ENCODE data around the gene ZNF598.
"Not testable (repeated sequence)": the region's sequence is repeated elsewhere in the genome, so short reads cannot be mapped to it uniquely, and the experiment has no call there.

Gene ZNF598

GRCh38 chr16:2019921-2020831 lies 10.6 kb upstream of the ZNF598 start:
- DNase-seq (ENCODE audit: low spot score), result no peak

GRCh38 chr16:2019518-2019920 lies 9.9 kb upstream of the ZNF598 start, which contains the start of gene NPW:
NPW (plus strand) TSS chr16:2019785.
- peak within 1 kb of the TSS; percentile 38 for H3K4me3 ChIP-seq
- no peak for DNase-seq (ENCODE audit: low spot score)
- H3K27ac ChIP-seq, result no peak within 1 kb of the TSS
- TF ChIP-seq CTCF (IDR thresholded peaks at IDR 0.05), result no peak

More at GRCh38 chr16:2019921-2020831, 10.6 kb upstream of the ZNF598 start:
- no peak for TF ChIP-seq CTCF (IDR thresholded peaks at IDR 0.05)
- no peak overlapping the region for H3K27ac ChIP-seq
- H3K4me3 ChIP-seq, result peak overlapping the region; percentile 38

- Histone ChIP-seq H3K27ac (no peak overlapping the region), H3K4me3 (no peak overlapping the region)
- DNase-seq (ENCODE audit: low spot score), result no peak
- TF ChIP-seq CTCF (IDR thresholded peaks at IDR 0.05), result no peak
Observed at GRCh38 chr16:2016407-2016922, 6.8 kb upstream of the ZNF598 start.

- no peak for DNase-seq (ENCODE audit: low spot score)
- Histone ChIP-seq H3K4me3 (no peak overlapping the region), H3K27ac (no peak overlapping the region)
- TF ChIP-seq CTCF (IDR thresholded peaks at IDR 0.05), result no peak
Observed at GRCh38 chr16:2015947-2016208, 6.3 kb upstream of the ZNF598 start.

GRCh38 chr16:2015117-2015946 lies 5.7 kb upstream of the ZNF598 start:
- DNase-seq (ENCODE audit: low spot score), result no peak
- TF ChIP-seq CTCF (IDR thresholded peaks at IDR 0.05), result no peak
- H3K4me3 ChIP-seq, result no peak overlapping the region
- no peak overlapping the region for H3K27ac ChIP-seq

GRCh38 chr16:2013527-2013926 lies 3.9 kb upstream of the ZNF598 start:
- DNase-seq (ENCODE audit: low spot score), result no peak
- H3K27ac ChIP-seq, result no peak overlapping the region
- H3K4me3 ChIP-seq, result no peak overlapping the region
- no peak for TF ChIP-seq CTCF (IDR thresholded peaks at IDR 0.05)

- DNase-seq (ENCODE audit: low spot score); H3K27ac ChIP-seq; H3K4me3 ChIP-seq: not testable (repeated sequence)
Observed at GRCh38 chr16:2011726-2012125, 2.1 kb upstream of the ZNF598 start.
